Endometrial microvascular endothelial cells (primary cell): Measurements from ENCODE around the gene RPAIN. TPM values are rescaled to one million over a fixed set of nuclear protein-coding genes. Genes with fewer than 3 reads are reported as not detected.
"Not testable (repeated sequence)": the region's sequence is repeated elsewhere in the genome, so short reads cannot be mapped to it uniquely, and the experiment has no call there.

ENCODE experiments used
- in situ Hi-C: cut with HindIII; loops from 2 replicates; pipeline ENCODE4 v1.10.0; 2017; ENCODE audit warnings: low sequenced_read_pairs, low pct_unique_long_range_greater_than_20kb; ENCODE audit errors: inconsistent ontology term
- total RNA-seq: library from RNA; depleted of rRNA; stranded (reverse); fragments of >200 nt; gene quantifications from one replicate; pipeline ENCODE4 v1.2.3, GENCODE V29; 2015; ENCODE audit errors: inconsistent ontology term

The RPAIN gene
- total RNA-seq, 1 donor from 2014 or later: 38.2 TPM

DNA sequence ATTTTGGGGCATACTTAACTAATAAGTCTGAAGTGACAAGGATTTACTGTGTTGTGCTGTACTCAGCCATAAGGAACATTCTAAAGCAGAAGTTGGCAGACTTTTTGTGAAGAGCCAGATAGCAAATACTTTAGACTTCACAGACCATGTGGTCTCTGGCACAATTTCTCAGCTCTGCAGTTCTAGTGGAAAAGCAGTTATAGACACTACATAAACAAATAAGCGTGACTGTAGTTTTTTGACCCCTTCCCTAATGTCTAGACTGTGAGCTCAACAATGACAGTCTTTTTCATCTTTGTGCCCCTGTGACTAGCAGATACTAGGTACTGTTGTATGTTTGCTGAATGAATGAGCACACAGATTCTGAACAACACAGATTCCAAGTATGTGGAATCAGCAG lies 4.9 kb downstream of the RPAIN start:
- in situ Hi-C loops: no loop called here

DNA sequence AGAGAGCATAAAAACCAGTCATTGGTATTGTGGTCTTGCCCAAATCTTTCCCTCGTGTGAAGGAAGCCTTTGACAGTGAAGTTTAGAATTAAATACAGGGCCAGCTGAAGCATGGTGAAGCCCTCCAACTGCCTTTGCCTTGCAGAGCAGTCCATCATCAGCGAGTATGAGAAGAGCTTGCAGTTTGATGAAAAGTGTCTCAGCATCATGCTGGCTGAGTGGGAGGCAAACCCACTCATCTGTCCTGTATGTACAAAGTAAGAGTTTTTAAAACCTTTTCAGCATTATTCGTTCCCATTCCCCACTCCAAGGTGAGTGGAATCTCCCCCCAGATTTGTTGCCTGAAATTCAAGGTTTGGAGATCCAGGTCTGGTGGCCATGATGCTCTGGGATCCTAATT lies 5.8 kb downstream of the RPAIN start:
- in situ Hi-C loops: no loop called here

DNA sequence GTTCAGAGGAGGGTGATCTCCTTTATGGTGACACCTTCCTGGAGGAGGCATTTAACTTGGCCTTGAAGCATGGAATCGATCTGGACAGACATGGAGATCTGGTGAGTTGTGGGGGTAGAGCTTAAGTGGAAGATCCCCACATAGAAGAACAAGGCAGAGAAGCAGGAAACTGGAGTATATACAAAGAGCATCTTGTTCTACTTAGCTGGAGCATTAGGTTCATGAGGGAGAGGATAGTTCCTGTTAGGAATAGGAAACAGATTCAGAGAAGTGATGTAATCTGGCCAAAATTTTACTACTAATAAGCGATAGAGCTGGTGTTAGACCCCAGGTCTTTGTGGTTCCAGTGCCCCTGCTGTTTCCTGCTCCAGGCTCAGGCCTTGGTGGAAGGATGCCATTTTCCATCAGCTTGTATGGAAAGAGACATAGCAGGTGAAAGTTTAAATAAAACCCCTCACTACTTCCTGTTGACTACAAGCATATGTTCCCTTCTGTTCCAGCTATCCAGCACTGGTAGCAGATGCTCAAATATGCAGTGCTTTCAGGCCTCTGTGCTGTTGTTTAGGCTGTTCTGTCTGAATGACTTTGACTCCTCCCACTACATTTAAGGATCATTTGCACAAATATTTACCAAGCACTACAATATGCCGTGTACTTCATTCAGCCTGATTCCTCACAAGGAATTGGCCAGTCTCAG lies 9.4 kb downstream of the RPAIN start:
- in situ Hi-C loops: no loop called here

DNA sequence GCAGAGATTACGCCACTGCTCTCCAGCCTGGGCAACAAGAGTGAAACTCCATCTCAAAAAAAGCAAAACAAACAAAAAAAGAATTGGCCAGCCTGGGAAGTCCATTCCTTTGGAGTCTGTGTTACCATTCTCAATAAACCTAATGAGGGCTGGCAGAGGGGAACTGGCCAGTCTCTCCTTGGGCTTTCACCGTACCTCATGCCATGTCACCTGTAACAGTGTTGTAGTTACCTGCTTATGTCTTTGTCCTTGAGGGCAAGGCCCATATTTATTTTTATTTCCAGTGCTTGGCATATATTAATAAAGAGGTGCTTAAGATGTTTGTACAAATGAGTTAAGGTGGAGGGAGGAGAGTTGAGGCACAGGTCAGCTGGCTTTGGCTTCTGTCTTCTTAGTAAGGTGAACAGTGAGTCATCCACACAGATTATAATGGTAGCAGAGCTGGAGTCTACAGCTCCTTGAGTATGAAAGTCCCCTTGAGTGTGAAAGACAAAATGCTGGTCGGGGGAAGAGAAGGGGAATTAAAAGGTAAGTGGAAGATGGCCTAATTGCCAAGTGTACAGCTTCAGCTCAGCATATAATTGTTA lies 10.5 kb downstream of the RPAIN start:
- in situ Hi-C loops: no loop called here

DNA sequence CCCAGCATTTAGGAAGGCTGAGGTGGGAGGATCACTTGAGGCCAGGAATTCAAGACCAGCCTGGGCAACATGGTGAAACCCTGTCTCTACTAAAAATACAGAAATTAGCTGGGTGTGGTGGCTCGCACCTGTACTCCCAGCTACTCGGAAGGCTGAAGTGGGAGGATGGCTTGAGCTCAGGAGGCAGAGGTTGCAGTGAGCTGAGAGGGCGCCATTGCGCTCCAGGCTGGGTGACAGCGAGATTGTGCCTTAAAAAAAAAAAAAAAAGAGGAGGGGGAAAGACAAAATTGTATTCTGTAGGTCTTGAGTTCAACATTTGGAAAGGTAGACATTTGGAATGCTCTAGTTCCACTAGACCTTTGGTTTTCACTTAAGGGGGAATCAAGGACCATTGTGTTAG lies 11.3 kb downstream of the RPAIN start:
- in situ Hi-C loops: not testable (repeated sequence)

DNA sequence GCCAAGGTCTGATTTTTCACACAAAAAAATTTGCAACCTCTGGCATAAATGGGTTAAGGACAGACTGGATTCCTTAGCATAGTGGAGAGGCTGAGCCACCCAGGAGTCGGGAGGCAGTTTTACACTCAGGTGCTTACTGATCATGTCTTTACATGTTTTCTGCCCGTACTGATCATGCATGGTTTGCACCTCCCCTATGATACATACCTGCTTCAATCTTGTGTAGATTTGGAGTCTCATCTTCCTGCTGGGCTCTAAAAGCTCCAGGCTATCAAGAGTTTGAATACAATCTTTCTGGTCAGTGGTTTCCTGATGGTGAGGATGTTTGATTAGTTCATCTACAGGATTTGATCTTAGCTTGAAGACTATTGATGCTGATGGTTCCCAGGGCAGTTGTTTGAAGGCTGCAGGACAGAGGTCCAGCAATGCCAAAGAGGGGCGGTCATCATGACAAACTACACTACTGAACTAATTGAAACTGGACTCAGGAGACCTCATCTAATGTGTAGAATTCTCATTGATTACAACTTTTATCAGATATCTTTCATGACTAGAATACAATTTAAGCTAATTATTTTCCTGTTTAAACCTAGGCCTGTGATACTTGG lies 12.1 kb downstream of the RPAIN start:
- in situ Hi-C loops: no loop called here

DNA sequence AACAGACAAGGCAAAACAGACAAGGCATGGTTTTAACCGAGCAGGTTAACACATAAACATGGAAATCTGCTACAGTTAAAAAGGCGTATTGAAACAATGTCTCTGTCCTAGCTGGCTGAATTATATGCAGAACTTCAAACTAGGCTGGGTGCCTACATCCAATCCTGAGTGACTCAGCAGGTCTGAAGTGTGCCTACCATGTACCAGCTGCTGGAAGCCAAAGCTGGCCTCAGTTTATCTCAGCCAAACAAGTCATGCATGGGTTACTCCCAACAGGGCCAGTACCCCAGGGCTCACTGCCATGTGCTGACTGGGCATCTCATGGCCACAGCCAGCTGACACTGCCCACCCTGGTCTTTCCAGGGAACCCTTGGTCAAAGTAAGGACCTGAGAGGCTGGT lies 15.0 kb downstream of the RPAIN start:
- in situ Hi-C loops: no loop called here

DNA sequence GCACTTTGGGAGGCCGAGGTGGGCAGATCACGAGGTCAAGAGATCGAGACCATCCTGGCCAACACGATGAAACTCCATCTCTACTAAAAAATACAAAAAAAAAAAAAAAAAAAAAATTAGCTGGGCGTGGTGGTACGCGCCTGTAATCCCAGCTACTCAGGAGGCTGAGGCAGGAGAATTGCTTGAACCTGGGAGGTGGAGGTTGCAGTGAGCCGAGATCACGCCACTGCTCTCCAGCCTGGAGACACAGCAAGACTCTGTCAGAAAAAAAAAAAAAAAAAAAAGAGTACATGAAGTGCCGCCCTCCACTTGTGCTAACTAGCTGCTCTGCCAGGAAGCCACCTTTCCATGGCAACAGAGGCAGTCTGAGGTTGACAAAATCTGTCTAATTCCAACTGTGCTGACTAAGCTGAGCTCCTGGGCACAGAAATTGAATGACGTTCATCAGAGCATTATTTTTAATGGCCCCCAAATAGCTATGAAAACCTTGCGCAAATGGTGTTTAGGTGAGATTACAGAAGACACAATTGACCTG lies 15.9 kb downstream of the RPAIN start:
- in situ Hi-C loops: not testable (repeated sequence)

DNA sequence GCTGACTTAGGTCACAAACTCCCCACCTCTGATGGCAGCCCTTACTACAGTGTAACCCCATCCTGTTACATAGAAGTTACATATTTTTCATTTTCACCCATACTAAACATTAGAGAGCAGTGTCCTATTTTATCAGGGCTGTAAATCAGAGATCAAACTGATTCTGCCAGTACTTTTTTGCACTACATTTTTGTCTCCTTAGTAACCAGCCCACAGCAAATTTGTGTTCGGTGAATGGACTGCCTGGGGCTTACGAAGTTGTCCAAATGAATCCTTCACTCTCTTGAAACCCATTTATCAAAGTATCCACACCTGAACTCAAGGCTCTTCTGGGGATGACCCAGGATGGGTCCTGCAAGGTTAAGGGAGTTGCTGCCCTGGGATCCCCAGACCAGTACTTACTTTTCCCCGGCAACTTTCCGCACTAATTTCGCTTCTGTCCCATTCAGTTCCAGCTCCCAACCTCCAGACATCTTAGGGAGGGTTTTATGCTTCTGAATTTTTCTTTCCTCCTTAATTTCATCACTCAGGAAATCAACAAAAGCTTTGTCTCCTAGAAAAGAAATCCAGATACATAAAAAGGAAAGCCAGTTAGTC lies 17.8 kb downstream of the RPAIN start:
- in situ Hi-C loops: no loop called here

DNA sequence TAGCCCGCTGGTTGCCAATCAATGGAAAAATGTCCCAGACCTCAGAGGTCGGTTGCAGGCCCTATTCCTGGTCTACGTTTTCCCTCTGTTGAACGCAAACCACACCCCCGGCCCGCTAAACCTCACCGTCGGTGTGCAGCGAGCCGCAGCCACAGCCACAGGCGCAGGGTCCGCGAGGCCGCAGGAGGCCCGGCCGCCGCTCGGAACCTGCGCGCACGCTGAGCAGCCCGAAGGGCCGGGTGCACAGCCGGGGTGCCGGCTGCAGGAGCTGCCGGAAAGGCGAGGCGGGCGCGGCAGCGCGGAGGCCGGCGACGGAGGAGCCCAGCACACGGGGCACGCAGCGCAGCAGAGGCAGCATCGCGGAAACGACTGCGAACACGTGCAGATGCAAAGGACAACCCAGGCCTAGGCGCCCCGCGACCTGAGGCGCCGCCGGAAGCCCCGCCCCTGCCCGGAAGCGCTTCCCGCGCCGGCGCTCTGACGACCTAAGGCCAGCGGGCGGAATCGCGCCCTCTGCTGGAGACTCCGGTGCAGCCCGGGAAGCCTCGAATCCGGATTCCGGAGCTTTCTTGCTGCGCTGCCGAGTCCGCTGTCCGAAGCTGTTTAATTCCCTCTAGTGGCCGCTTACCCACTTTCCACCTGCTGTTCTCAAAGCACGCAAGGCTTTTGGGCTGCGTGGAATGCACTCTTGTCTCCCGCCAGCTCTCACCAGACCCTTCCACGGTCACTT lies 18.9 kb downstream of the RPAIN start, which contains the start of gene C1QBP:
C1QBP (minus strand) TSS at position 440 of the 730 bp plus-strand sequence; CDS start at position 358, 82 bp downstream.
- in situ Hi-C loops: no loop called here

DNA sequence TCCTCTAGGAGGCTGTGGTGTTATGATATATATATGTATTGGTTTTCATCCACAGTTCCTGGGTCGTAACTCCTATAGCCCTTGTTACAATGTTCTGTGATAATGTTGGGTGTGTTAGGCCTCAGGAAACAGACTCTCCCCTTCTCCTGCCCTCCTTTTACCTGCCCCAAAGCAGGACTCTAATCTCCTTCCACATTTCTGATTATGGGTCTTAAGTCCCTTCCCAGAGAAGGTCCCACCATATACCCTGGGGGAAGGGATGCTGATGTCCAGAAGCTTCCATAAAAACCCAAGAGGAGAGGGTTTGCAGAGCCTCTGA lies 19.4 kb downstream of the RPAIN start:
- in situ Hi-C loops: no loop called here

DNA sequence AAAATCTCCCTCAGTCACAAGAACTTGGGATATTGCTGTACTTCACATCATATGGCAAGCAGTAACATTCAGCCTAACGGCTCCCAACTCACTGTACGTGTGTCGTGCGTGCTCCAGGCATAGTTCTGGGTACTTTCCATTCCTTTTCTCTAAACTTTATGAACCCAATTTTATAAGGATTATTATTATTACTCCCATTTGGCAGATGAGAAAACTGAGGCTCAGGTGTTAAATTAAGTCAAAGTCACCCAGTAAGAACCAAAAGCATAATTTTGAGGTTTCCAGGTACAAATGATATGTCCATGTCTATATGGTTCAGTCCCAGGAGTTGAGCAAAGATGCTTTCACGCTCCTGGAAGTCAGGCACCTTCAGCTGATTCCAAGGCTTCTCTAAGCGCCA lies 23.7 kb downstream of the RPAIN start:
- in situ Hi-C loops: no loop called here

DNA sequence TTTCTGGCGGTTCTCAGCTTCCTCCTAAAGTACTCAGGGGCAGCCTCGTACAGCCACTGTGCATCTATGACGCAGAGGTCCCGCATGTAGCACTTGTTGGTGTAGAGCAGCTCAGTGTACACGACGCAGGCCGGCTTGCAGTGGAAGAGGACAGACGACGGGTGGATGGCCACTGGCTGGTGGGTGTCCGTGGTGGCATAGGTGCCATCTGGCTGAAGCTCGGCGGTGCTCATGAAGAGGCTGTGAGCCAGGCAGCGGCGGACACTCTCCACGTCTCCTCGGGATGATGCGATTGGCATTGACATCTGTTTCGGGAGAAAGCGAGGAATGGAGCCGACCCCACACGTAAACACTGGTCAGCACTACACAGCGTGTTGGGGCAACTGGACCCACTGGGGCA lies 24.2 kb downstream of the RPAIN start:
- in situ Hi-C loops: no loop called here

DNA sequence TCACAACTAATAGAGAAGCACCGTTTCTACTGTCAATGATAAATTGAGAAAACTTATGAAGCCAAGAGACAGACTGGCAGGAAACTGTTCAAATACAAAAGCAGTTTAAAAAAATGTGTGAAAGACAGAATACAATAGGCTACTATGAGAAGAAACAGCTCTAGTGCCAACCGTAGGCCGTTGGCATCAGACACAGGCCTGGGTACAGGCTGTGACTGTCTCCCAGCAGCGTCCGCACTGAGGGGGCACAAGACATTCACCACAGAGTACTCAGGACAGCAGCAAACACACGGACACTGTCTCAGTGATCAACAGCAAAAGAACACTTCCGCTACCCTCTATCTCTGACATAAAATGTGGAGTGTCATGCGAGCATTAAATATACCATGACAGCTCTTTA lies 26.8 kb downstream of the RPAIN start:
- in situ Hi-C loops: no loop called here

DNA sequence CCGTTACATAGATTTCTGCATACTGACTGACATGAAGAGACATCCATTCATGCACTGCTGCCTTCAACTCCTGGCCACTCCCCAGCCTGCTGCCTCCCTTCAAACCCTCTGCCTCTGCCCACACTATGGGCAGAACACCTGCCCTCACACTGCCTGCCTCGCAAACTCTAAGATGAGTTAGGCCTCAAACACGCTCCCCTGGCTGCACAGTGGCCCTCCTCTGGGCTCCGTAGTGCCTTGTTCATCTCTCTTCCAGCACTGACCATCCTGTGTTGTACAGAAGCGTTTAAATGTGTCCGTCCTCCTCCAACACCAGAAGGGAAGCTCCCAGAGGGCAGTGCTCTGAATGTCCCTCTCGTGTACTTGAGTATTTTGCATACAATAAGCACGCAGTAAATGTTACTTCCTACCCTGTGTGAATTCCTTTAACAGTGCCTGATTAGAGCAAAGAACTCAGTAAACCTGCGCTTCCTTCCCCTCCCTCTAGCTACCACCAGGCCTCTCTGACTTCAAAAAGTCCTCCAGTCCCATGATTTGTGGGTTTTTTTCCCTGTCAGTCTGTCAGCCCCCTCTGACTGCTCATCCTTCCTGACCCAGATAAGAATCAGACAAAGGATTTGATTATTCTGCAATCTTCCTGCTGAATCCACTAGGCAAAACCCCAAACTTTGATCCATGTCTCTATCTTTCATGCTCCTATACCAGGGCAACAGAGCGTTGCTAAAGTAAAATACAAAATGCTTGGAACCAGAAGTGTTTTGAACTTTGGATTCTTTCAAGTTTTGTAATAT lies 44.9 kb downstream of the RPAIN start:
- in situ Hi-C loops: no loop called here

DNA sequence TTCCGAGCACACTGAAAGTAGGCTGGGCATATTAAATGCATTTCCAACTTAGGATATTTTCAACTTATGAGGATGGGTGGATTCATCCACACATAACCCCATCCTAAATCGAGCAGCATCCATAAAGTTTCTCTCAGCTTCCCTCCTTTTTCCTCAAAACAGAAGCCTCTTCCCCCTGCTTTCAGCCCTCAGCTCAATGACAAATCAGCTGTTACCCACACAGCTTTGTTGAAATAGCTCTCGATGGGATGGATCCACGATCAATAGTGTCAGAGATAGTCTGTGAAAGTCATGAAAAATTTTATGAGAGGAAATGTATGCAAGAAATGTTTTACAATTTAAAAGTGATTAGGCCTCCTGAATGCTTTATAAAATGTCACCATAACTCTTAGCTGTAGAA lies 46.3 kb downstream of the RPAIN start:
- in situ Hi-C loops: no loop called here

DNA sequence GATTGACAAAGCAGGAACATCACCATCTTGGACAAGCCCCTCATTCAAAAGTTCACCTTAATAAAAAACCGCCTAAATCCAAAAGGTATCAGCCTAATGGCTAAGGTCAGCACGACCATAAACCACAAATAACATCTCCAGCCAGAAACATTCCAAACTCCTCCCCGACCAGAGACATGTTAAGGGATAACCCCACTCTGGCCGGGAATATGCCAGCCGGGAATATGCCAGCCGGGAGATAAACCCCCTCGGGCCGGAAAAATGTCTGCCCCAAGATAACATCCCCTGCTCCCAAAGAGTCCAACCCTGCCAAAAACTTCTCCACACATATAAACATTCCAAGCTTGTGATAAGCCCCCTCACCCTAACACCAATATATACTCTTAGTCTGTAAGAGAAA lies 47.4 kb downstream of the RPAIN start:
- in situ Hi-C loops: no loop called here

DNA sequence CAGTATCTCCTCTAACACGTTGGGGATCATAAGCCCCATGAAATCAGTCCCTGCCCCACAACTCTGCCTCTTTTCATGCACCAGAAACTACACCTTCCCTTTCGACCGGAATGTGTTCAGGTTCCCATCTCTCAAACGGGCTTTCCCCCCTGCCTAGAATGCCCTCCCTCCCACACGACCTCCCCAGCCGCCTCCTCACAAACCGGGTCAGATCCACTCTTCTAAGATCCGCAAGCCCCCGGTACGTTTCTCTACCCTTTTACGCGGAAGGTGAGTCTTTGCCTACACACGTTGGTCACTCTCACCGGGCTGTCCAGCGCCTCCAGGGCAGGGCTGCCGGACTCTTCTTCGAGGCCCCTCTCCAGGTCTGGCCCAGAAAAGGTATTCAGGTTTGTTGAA lies 48.1 kb downstream of the RPAIN start:
- in situ Hi-C loops: no loop called here

DNA sequence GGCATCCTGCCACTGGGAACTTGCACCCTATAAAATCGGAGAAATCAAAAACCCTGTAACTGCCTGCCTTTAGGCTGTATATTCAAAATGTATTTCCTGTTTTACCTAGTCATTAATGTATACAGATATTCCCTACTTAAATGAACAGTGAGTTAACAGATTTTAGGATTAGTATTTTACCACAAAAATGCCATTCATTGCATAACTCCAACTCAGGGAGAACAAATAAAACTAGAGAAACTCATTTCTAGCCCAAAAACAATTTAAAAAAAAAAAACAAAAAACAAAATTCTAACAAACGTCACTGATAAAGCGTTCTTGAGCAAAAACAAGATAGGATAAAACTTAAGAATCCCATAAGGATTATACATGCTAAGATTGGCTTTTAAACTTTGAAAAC lies 52.5 kb downstream of the RPAIN start:
- in situ Hi-C loops: no loop called here
